ENCODE measurements around the gene CXCL8.

DNA sequence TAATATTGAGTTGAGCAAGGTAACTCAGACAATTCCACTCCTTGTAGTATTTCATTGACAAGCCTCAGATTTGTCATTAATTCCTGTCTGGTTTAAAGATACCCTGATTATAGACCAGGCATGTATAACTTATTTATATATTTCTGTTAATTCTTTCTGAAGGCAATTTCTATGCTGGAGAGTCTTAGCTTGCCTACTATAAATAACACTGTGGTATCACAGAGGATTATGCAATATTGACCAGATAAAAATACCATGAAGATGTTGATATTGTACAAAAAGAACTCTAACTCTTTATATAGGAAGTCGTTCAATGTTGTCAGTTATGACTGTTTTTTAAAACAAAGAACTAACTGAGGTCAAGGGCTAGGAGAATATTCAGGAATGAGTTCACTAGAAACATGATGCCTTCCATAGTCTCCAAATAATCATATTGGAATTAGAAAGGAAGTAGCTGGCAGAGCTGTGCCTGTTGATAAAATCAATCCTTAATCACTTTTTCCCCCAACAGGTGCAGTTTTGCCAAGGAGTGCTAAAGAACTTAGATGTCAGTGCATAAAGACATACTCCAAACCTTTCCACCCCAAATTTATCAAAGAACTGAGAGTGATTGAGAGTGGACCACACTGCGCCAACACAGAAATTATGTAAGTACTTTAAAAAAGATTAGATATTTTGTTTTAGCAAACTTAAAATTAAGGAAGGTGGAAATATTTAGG is 821 bp downstream of the CXCL8 start:
- TF ChIP-seq, protein P1, sequence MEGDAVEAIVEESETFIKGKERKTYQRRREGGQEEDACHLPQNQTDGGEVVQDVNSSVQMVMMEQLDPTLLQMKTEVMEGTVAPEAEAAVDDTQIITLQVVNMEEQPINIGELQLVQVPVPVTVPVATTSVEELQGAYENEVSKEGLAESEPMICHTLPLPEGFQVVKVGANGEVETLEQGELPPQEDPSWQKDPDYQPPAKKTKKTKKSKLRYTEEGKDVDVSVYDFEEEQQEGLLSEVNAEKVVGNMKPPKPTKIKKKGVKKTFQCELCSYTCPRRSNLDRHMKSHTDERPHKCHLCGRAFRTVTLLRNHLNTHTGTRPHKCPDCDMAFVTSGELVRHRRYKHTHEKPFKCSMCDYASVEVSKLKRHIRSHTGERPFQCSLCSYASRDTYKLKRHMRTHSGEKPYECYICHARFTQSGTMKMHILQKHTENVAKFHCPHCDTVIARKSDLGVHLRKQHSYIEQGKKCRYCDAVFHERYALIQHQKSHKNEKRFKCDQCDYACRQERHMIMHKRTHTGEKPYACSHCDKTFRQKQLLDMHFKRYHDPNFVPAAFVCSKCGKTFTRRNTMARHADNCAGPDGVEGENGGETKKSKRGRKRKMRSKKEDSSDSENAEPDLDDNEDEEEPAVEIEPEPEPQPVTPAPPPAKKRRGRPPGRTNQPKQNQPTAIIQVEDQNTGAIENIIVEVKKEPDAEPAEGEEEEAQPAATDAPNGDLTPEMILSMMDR (IDR thresholded peaks at IDR 0.05; ENCODE audit: low read depth, low read length), result no peak
- TF ChIP-seq EZH2phosphoT487 (IDR thresholded peaks at IDR 0.05; ENCODE audit: low read depth), result no peak

Measured in OCI-LY3 (cell line).